Activated naive CD4-positive, alpha-beta T cell (primary cell): ENCODE results near the gene SLC16A12.

Experiments
- DNase-seq, 4 experiments: peaks; one replicate each; lab custom pipeline; 2025; lab: John Stamatoyannopoulos, UW

The SLC16A12 gene

GRCh38 chr10:89505640-89506275 lies 29.6 kb downstream of the SLC16A12 start:
- DNase-seq: no peak

DNA sequence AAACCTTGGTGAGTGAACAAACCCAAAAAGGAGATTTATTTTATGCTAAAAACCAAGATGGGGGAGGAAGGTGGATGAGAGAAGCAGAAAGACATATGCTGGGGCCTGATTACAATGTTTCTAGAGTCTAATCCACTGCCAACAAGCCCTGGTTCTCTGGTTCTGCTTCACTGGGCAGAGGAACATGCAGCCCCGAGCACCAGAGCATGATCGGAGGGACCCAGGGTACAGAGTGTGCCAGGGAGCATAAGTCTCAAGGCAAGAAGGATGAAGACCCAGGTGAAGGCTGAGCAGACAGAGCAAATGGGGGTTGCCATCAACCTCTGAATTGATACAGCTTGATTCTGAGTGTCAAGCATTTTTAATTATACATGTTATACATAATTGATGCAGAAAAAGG lies 30.7 kb downstream of the SLC16A12 start:
- DNase-seq: no peak

- DNase-seq: no peak
These were observed 31.6 kb downstream of the SLC16A12 start for GRCh38 chr10:89503652-89504370.

DNA sequence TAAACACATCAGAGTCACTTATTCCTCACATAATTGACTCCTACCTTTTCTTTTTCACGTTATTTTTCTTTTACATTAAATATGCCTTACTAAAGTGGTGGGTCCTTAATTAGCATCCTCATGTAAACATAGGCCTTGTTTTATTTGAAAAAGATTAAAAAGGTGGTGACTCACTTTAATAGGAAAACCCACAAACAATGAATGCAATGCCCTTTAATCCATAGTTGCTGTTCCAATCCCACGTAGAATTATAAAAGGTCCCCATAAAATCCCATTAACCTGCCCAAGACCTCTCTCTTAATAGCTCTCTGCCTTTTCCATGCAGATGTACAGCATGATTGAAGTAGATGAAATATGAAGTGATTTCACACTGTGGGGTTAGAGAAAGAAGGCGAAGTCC lies 32.2 kb downstream of the SLC16A12 start:
- no peak for DNase-seq

GRCh38 chr10:89502549-89502948 lies 32.8 kb downstream of the SLC16A12 start:
- DNase-seq: no peak

DNA sequence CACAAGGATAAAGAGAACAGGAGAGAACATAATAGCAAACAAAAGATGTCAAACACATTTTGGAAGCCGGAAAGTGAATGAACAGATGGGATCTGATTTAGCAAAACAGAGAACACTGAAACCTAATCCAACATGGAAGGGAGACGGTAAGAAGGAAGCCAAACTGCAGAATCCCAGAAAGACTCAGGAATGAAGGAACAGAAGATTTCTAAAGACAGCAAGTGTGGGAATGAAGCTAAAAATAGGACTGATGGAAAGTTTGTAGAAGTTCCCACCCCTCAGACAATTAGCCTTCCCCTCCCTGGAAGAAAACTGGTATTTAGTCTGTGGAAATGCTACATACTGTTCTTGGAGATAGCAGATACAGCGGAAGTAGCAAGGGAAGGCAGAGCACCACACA lies 40.8 kb downstream of the SLC16A12 start:
- no peak for DNase-seq

GRCh38 chr10:89494068-89494467 lies 41.3 kb downstream of the SLC16A12 start:
- DNase-seq: no peak

DNA sequence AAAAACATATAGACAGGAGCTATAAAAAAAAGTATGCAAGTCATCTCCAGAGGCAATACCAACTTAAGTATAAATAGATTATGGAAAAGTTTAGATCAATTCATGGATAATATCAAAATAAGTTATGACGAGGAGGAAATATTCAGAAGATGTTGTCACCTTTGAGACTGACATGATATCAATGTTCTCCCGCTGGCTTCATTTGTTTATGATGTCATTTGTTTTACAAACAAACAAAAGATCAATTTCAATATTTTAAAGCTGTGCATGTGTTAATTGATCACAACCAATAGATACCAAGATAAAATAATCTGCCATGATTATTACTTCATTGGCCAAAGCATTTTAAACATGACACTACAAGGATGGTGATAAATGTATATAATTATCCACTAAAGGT lies 43.5 kb downstream of the SLC16A12 start:
- DNase-seq: no peak

- no peak for DNase-seq
These were observed 44.6 kb downstream of the SLC16A12 start for GRCh38 chr10:89490596-89491335.

DNA sequence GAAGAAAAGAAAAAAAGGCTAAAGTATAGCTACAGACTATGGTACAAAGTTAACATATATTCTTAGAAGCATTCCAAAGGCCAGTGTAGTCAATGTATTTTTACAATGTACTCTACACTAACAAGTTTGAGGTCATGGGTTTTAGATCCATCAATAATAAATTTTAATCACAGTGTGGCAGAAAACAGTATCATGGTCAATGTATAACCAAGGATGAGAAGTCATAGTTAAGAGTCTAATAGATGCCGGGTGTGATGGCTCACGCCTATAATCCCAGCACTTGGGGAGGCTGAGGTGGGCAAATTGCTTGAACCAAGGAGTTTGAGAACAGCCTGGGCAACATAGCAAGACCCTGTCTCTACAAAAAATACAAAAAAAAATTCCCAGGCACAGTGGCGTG lies 53.1 kb downstream of the SLC16A12 start:
- DNase-seq: no peak

DNA sequence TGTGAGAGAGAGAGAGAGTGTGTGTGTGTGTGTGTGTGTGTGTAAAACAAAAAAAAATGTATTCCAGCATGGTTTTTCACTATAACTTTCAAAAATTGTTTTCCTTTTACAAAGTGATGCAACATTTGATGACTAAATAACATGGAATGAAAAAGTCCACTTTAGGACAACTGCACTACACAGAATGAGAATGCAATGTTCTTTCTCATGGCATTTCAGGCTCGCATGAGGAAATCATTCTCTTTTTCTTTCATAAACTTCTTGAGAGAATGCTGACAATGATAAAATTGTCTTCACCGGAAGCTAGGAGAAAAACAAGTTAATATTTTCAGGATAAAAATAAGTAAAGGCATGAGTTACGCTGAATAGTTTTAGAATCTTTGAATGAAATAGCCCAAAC lies 53.7 kb downstream of the SLC16A12 start:
- no peak for DNase-seq

DNA sequence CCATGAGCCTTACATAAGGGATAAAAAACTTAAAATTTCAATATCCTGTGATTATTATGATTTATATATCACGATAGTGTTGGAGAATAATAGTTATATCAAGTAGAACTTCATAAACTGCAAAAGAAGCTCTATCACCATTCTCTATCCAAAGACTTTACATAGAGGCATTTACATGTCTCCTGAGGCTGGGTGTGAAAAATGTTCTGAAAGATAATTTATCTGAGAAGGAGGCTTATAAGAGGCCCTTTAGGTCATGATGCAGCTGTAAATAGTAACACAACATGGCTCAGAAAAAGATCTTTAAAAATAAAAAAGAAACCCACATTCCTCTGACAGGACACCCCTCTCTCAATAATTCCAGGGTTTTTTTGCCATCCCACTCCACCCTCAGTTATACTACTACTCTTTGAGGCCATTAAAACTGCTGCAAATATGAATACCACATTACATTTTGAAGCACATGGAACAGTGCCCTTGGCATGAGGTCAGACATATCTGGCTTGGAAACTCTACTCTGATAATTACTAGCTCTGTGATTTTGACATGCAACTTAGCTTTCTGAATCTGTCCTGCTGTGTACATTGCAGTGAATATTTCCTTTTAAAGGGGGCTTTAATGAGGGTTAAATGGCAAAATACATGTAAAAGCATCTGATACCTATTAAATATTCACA lies 55.5 kb downstream of the SLC16A12 start:
- DNase-seq: no peak

DNA sequence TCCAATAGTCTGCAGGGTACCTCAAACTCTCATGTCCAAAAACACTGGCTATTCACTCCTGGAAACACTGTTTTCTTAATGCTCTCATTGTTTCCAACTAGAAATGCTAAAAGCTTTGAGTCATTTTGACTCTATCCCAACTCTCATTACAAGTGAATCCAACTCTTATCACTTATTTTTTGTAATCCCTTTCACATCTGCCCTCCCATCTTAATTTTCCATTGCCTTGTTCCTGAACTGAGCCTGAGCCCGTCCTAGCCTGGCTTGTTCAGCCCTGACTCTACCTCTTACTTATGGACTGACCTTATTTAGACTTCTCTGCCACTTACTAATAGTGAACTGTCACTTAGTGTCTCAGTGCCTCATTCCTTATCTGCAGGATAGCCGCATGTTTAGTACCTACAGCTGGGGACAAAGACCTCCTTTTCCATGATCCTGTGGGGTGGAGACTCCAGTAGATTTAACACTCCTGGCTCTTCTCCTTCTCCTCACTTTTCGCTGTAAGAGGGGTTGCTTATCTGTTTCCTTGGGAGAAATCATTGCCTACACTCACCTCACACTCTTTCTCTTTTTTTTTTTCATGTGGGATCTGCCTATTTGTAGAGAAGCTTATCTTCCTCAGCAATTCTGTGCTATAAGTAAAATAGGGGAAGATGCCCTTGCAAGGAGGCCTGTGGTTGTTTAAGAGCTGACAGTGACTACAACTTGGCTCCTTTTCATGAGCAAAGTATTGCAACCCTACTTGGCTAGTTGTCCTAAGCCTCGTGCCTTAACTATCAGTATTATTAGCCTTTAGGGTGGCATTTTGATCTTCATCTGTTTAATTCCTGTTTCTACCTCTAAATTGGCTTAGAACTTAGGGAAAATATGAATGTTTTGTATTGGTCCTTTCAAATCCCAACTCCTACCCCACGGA lies 56.4 kb downstream of the SLC16A12 start:
- DNase-seq: no peak

GRCh38 chr10:89478085-89478738 lies 57.2 kb downstream of the SLC16A12 start:
- DNase-seq: no peak

- DNase-seq: no peak
These were observed 59.2 kb downstream of the SLC16A12 start for GRCh38 chr10:89476150-89476549.

DNA sequence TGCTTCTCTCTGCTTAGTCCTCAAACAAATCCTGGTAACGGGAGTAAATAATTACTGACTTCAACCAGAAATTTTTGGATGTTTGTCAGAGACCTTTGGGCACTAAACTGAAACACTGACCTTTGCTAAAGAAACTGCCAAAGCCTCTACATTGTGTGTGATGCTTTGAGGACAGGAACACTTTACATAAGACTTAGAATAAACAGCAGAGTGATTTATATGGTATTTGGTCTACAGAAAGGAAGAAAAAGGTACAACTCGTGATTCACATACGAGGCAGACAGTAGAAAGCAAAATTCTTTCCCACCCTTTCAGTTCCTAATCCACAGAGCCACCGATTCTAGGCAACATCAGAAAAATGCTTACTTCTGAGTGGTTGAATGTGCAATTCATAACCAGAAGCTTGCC lies 59.8 kb downstream of the SLC16A12 start:
- no peak for DNase-seq

DNA sequence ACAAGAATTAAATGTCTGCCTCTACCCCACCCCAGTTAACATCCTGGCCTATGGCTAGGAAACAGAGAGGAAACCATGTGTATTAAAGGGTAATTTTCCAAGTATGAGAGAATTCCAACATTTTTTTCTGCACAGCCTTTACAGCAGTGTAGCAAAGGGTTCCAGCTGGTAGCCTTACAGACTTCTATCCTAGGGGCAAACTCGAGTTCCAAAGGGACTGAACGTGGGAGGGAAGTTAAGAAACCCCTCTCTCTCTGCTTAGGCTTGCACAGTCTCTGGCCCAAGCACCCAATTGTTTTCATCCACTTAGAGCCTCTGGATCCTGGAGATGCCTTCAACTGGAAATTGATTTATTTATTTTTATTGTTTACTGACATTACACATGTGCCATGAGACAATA lies 60.3 kb downstream of the SLC16A12 start:
- DNase-seq: no peak

DNA sequence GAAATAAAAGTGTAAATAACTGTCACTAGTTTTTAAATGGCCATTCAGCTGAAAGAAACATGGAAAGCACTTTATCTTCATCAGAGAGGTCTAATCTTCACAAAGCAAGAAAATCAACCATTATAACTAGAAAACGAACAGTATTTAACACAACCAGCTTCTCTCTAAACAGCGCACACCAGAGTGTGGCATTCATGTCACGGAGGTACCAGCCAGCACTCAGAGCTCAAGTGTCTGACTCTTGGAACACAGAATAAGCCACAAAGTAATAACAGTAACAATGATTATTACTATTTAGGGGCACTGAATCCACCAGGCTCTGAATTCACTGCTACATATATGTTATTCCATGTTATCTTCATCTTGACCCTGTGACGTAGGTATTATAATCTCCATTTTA lies 60.9 kb downstream of the SLC16A12 start:
- no peak for DNase-seq

- no peak for DNase-seq
These were observed 64.1 kb downstream of the SLC16A12 start for GRCh38 chr10:89471110-89471809.

GRCh38 chr10:89470628-89471027 lies 64.8 kb downstream of the SLC16A12 start:
- DNase-seq: no peak
